ENCODE measurements around the gene CTNNA2.

Gene CTNNA2

DNA sequence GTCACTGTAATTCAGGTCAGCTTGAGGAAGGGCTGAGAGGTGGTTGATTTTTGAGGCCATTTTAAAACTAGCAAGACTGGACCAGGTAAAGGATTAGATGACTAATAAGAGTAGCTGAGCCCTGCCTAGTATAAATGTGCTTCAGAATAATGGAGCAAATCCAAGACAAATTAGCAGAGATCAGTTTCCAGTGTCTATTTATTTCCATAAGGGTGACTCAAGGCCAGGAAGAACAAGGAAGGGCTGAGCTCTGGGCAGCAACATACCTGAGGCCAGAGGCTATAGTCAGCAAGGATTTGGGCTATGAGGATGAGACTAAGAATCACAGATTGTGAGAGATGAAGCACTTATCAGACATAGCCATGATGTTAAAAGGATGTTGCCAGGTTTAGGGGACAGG lies 1130.7 kb downstream of the CTNNA2 start:
- FAIRE-seq: no peak

DNA sequence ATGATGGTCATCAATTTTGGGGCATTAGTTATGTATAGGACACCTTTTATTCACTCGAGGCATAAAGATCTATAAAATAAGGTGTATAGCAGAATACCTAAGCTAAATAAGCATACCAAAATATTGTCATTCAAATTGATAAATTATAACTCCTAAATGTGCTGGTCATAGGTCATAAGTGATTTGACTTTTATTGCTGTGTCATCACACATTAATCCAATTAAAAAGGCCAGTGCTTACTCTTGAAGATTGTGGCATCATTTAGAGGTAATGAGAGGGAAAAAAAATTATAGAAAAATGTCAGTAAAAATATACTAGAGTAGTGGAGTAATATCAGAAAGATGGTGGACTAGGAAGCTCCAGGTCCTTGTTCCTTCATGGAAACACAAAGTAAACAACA lies 1138.6 kb downstream of the CTNNA2 start:
- FAIRE-seq: no peak

DNA sequence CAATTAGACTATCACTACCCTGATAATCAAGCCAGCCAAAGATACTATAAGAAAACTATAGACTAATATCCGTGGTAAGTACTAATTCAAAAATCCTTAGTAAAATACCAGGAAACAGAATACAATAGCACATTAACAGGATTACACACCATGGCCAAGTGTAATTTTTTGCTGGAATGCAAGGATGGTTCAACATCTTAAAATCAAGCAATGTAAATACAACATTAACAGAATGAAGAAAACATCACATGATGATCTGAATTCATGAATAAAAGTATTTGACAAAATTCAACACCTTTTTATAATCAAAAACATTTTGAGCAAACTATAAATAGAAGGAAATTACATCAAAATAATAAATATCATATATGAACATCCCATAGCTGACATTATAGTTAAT lies 1142.4 kb downstream of the CTNNA2 start:
- no peak for FAIRE-seq

DNA sequence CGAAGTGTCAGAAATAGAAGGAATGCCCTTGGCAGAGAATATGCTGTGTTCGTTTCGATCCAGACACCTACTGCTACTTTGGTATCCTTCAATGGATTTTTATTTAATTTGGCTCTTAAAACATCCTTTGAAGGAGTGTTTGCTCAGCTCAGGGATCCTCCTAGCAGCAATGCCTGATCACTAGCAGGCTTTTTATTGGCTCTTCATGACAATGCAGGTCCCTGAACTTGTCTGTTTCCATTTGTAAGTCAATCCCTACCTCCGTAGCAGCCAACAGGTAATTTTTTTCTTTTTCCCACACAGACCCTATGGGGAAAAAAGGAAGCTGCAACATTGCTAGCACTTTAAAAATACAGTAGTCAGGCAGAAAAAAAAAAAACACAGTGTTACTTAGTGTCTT lies 1157.9 kb downstream of the CTNNA2 start:
- no peak for FAIRE-seq

DNA sequence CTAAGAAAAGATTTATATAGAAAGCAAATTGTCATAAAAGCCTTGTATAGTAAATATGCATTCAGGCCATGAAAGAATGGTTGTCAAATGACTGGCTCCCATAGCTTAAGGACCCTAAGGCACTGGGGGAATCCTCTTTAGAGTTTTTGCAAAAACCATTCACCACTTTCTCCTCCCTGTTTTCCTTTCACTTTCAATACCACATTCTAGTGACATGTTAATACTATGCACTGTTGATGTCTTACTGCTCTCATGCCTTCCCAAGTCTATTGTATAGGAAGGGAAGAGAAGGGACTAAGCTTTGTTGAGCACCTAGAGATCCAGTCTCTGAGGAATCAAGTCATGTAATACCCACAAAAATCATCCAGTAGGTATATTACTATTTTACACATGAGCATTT lies 1174.7 kb downstream of the CTNNA2 start:
- FAIRE-seq: no peak

DNA sequence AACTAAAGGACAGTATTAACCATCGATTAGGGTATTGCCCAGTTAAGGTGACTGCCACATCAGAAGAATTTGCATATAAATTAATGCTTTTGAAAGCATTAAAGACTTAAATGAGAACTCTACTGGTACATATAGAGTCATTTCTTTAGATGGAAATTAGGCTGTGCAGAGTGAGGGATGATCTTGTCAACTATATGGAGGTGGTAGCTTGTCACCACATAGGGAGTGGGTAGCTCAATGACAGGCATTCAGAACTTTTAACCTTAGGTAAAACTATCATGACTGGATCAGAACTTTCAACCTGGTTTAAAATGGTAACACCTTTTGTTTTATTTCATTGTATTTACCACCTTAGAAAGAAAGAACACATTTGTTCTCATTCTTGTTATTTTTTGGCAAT lies 1176.3 kb downstream of the CTNNA2 start:
- no peak for FAIRE-seq
